ENCODE measurements around the gene ANKS1B.
"Not testable (repeated sequence)": the region's sequence is repeated elsewhere in the genome, so short reads cannot be mapped to it uniquely, and the experiment has no call there.

ANKS1B gene

DNA sequence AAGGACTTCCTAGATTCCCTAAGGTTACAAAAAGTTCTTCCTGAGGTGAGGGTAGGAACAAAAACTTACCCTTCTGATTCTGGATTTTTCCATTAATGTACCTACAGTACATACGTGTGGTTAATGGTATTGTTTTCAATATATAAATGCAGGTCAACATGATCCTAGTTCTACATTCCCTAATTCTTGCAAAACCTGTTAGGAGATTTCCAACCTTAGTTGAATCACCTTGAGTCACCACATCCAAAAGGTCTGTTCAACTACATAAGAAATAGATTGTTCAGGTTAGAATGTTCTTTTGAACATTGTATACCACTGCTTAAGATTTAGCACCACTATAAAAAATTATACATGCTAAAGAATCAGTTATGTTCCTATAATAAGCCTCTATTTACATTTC lies 218.3 kb downstream of the ANKS1B start:
- DNase-seq (ENCODE audit: low read depth in 2 of 2, low spot score in 1 of 2) = no peak

DNA sequence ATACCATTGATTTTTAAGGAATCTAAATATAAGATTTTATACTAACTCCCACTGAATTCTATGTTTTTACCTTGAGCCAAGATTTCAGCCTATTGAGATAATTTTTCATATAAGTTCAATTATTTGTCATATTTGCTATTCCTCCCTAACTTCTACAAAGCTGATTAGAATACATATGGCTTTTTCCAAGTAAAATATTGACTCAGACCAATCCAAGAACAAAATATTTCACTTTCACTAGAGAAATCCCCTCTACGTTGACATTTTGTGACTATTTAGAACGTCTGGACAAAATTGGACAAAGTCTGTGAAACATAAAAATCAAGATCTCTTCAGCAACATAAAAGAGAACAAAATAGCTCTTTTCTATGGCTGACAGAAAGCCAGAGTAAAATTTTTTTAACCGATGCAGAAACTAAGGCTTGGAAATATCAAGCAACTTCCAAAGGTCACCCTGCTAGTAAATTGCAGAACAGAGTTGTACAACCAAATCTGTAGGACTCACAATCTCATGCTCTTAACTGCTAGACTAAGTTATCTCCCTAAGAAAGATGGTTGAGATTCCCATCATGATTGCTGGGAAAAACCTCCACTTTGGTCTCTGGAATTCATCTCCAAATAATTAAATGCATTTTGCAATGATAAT lies 219.1 kb downstream of the ANKS1B start:
- no peak for DNase-seq (ENCODE audit: low read depth in 2 of 2, low spot score in 1 of 2)

DNA sequence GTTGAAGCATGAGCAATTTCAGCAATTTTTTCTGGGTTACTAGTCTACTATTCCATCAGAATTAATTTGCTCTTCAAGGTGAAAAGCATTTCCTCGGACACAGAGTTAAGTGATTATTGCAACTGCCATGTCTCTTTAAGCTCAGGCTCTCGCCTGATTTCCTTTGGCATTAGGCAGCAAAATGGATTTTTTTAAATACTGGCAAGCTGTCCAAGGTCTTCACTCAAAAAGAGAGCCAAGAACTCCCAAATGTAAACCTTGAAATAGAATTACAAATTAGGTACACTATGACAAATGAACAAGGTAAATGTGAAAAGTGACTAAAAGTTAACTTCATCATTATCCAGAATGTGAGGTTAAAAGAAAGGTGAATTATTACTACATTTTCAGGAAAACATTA lies 225.3 kb downstream of the ANKS1B start:
- no peak for DNase-seq (ENCODE audit: low read depth in 2 of 2, low spot score in 1 of 2)

DNA sequence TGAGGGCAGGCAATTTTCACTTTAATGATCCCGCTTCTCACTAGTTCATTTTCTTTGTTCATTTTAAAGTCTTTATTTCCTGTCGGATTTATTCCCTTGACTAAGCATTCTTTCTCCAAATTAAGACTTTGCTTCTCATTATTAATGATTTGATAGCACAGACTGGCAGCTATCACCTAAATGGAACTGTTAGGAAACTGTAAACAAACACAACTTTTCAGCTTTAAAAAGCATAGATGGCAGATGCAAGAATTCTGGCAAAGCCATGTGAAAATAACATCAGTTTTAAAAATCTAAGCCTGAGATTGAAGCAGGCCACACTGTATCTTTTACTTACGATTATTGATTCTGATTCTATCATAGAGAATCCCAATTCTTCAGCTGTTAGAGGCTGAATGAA lies 225.7 kb downstream of the ANKS1B start:
- no peak for DNase-seq (ENCODE audit: low read depth in 2 of 2, low spot score in 1 of 2)

DNA sequence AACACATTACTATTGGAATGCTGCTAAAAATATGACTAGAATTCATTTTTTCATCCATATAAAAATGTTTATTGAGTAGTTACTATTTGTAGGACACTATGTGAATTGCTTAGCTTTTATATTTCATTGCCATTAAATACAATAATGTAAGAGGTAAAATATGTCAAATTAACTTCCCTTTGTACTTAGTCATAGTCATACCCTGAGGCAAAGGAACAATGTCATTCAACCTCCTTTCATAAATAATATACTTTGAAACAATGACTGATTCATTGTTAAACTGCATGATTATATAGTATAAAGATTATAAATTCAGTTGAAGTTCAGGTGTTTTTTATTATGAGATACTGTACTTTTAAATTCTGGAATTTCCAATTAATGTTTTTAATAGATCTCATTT lies 232.0 kb downstream of the ANKS1B start:
- no peak for DNase-seq (ENCODE audit: low read depth in 2 of 2, low spot score in 1 of 2)

DNA sequence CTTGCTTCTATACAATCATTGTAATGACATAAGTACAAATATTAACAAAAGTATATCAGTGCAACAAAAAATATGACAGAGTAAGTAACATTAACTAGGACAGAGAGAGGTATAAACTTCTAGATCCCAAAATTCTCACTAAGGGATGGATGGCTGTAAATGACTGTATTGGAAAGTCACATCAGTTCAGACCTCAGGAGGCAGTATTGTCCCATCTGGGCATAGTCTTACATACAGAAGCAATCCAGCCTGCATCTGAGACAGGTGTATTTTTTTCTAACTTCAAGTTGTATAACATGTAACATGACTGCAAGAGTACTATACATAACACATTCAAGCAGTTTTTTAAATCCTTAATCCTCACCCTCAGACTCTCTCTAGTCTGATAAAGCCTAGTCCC lies 238.2 kb downstream of the ANKS1B start:
- DNase-seq (ENCODE audit: low read depth in 2 of 2, low spot score in 1 of 2) = no peak

DNA sequence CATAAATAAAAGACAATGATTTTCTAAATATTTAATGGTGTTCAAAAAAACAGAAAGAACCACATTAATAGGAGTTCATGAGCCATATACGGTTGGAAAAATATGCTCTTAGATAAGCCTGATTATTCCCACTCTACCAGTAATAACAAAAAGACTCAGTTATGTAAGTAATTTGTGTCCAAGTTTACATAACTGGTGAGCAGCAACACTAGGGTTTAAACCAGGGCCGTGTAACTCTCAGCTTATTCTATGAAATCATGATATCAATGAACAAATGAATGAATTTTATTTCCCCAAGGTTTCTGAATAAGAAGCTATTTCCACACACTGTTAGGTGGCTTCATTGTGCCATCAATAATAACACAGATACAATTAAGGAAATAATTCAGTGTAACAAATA lies 238.8 kb downstream of the ANKS1B start:
- no peak for DNase-seq (ENCODE audit: low read depth in 2 of 2, low spot score in 1 of 2)

DNA sequence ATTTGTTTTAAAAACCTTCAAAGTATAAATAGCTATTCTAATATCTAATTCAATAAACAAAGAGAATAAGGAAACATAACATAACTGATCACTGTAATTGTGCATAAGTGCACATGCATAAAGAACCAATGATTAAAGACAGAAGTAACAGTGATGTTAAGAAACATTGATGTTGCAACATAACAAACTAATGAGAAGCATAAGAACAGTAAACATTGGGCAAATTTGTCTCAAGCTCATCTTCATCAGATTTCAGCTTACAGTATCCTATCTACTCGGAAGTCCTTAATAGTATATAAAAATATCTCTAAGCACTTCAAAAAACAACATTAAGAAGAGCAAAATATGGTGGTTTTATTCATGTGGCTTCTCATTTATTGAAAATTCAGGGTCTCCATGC lies 239.6 kb downstream of the ANKS1B start:
- no peak for DNase-seq (ENCODE audit: low read depth in 2 of 2, low spot score in 1 of 2)

DNA sequence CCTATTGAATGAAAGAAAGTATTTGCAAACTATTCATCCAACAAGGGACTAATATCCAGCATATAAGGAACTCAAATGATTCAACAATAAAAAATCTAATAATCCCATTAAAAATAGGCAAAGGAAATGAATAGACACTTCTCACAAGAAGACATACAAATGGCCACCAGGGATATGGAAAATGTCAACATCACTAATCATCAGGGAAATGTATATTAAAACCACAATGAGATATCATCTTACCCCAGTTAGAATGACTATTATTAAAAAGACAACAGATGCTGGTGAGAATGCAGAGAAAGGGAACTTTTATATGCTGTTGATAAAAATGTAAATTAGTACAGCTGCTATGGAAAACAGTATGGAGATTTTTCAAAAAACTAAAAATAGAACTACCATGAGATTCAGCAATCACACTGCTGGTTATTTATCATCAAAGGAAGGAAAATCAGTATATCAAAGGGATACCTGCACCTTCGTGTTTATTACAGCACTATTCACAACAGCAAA lies 247.9 kb downstream of the ANKS1B start:
- no peak for DNase-seq (ENCODE audit: low read depth in 2 of 2, low spot score in 1 of 2)

DNA sequence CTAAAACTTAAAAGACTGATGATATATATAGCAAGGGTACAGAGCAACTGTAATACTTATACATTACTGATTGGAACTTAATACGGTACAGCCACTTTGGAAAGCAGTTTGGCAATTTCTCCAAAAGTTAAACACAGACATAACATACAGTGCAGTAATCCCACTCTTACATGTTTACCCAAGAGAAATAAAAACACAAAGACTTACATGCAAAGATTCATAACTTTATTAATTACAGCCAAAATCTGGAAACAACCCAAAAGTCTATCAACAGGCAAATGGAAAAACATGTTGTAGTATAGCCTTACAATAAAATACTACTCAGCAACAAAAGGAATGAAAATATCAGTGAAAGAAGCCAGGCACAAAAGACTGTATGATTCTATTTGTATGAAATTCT lies 252.6 kb downstream of the ANKS1B start:
- DNase-seq (ENCODE audit: low read depth in 2 of 2, low spot score in 1 of 2) = no peak

DNA sequence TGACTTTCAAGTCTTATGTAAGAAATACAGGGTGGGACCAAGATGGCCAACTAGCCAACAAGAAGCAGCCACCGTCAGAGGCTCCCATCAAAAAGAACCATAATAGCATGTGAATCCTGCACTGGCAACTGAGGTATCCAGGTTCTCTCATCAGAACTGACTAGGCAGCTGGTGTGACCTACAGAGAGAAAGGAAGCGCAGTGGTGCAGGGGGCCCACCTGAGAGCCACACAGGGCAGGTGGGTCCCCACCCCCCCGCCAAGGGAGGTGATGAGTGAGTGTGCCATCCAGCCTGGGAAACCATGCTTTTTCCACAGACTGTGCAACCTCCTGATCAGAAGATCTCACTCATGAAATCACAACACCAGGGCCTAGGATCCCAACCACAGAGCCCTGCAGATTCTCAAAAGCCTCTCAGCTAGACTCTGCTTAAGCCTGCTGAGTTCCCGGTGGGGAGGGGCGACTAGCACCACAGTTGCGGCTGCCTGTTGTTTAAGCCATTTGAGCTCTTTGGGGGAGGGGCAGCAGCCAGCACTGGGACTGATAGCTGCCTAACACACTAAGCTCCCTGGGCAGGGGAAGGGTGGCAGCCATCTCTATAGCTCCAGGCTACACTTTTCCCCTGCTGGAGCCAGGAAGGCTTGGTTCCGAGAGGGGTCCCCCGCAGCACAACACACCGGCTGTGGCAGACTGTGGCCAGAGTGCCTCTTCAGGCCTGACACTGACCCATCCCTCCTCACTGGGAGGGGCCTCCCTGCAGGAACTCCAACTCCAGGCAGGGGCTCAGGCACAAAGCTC lies 261.8 kb downstream of the ANKS1B start:
- no peak for DNase-seq (ENCODE audit: low read depth in 2 of 2, low spot score in 1 of 2)

DNA sequence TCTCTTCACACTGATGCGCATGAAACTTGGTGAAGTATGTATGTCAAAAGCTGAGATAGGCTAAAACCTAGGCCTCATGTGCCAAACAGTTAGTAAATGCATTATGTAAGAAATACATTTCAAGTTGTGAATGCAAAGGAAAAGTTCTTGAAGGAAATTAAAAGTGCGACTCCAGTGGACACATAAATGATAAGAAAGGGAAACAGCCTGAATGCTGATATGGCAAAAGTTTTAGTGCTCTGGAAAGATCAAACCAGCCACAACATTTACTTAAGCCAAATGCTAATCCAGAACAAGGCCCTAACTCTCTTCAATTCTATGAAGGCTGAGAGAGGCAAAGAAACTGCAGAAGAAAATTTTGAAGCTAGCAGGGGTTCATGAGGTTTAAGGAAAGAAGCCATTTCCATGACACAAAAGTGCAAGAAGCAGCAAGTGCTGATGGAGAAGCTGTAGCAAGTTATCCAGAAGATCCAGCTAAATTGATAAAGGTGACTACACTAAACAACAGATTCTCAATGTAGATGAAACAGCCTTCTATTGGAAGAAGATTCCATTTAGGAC lies 262.9 kb downstream of the ANKS1B start:
- DNase-seq (ENCODE audit: low read depth in 2 of 2, low spot score in 1 of 2) = no peak

DNA sequence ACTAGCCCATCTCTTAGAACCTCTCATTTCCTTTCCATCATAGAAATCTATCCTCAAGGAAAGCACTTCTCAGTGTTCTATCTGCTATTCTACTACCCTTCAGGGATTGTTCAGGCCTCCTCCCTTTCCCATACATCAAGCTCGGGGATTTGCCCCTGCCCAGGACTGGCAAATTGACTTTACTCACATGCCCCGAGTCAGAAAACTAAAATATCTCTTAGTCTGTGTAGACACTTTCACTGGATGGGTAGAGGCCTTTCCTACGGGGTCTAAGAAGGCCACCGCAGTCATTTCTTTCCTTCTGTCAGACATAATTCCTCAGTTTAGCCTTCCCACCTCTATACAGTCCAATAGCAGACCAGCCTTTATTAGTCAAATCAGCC lies 264.7 kb downstream of the ANKS1B start:
- not testable (repeated sequence) for DNase-seq (ENCODE audit: low read depth in 2 of 2, low spot score in 1 of 2)

DNA sequence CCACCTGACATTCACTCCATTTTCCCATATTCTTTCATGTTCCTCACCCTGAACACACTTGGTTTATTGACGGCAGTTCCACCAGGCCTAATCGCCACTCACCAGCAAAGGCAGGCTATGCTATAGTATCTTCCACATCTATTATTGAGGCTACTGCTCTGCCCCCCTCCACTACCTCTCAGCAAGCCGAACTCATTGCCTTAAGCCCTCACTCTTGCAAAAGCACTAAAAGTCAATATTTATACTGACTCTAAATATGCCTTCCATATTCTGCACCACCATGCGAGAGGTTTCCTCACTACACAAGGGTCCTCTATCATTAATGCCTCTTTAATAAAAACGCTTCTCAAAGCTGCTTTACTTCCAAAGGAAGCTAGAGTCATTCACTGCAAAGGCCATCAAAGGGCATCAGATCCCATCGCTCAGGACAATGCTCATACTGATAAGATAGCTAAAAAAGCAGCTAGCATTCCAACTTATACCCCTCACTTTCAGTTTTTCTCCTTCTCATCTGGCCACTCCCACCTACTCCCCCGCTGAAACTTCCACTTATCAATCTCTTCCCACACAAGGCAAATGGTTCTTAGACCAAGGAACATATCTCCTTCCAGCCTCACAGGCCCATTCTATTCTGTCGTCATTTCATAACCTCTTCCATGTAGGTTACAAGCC lies 265.2 kb downstream of the ANKS1B start:
- DNase-seq (ENCODE audit: low read depth in 2 of 2, low spot score in 1 of 2) = not testable (repeated sequence)

DNA sequence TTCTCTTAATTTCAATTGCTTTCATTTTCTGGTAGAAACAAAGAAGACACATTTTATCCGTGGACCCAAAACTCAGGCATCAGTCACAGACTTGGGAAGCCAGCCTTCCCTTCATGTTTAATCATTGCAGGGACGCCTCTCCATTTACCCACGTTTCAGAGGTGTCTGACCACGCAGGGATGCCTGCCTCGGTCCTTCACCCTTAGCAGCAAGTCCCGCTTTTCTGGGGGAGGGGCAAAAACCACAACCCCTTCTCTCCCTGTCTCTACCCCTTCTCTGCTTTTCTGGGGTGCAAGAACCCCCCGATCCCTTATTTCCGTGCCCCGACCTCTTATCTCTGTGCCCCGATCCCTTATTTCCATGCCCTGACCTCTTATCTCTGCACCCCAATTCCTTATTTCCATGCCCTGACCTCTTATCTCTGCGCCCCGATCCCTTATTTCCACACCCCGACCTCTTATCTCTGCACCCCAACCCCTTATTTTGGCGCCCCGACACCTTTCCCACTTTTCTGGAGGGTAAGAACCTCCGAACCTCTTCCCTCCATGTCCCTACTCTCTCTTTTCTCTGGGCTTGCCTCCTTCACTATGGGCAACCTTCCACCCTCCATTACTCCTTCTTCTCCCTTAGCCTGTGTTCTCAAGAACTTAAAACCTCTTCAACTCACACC lies 268.8 kb downstream of the ANKS1B start:
- not testable (repeated sequence) for DNase-seq (ENCODE audit: low read depth in 2 of 2, low spot score in 1 of 2)

DNA sequence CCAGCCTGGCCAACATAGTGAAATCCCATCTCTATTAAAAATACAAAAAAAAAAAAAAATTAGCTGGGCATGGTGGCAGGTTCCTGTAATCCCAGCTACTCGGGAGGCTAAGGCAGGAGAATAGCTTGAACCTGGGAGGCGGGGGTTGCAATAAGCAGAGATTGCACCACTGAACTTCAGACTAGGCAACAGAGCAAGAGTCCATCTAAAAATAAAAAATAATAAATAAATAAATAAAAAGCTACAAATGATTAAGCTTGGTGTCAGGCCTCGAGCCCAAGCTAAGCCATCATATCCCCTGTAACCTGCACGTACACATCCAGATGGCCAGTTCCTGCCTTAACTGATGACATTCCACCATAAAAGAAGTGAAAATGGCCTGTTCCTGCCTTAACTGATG lies 269.8 kb downstream of the ANKS1B start:
- not testable (repeated sequence) for DNase-seq (ENCODE audit: low read depth in 2 of 2, low spot score in 1 of 2)

DNA sequence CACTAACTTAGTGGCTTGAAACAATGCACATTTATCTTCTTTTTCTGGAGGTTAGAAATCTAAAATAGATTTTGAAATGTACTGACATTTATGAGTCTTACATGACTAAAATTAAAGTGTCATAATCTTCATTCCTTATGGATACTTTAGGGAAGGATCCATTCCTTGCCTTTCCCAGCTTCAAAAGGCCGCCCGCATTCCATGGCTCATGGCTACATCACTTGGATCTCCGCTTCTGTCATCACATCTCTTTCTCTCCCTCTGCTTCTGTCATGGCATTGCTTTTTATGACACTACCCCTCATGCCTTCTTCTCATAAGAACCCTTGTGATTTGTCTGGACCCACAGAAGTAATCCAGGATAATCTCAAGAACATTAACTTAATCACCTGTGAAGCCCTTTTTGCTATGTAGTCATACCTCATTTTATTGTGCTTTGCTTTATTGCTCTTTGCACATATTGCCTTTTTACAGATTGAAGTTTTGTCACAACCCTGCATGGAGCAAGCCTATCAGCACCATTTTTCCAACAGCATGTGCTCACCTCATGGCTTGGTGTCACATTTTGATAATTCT lies 270.7 kb downstream of the ANKS1B start:
- no peak for DNase-seq (ENCODE audit: low read depth in 2 of 2, low spot score in 1 of 2)

DNA sequence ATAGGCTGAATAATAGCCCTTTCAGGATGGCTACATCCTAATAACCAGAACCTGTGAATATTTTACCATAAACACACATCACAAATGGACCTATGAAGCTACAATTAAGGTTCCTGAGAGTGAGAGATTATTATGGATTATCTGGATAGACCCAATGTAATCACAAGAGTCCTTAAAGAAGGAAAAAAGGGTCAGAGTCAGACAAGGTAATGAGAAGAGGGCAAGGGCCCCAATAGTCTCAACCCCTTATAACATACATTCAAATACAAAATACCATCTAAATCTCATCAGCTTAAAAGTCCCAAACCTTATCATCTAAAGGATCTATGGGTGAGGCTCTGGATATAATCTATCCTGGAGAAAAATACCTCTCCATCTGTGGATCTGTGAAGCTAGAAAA lies 272.5 kb downstream of the ANKS1B start:
- no peak for DNase-seq (ENCODE audit: low read depth in 2 of 2, low spot score in 1 of 2)

DNA sequence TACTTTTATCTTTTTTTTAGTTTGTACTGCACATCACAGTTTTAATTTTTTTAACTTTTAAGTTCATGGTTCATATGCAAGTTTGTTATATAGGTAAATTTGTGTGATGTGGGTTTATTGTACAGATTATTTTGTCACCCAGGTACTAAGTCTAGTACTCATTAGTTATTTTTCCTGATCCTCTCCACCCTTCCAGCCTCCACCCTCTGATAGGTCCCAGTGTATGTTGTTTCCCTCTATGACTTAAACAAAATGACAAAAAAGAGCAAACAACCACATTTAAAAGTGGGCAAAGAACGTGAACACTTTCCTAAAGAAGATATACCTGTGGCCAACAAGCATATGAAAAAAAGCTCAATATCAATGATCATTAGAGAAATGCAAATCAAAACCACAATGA lies 273.5 kb downstream of the ANKS1B start:
- no peak for DNase-seq (ENCODE audit: low read depth in 2 of 2, low spot score in 1 of 2)

DNA sequence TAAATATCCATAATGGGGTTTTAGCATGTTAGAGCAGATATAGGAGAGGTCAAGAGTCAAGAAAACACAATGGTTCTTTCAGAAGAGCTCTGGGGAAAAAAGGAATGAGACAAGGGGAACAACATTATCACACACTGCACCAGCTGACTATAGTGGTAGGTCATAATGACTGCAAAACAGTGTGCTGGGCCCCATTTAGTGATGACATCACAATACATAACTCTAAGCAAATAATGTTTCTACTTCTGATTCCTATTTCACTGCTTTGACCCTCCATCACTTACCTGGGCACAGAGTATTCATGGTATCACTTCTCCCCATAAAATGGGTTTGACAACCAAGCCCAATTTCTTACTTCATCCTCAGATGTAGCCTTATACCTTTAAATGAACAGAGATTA lies 275.1 kb downstream of the ANKS1B start:
- DNase-seq (ENCODE audit: low read depth in 2 of 2, low spot score in 1 of 2) = no peak

DNA sequence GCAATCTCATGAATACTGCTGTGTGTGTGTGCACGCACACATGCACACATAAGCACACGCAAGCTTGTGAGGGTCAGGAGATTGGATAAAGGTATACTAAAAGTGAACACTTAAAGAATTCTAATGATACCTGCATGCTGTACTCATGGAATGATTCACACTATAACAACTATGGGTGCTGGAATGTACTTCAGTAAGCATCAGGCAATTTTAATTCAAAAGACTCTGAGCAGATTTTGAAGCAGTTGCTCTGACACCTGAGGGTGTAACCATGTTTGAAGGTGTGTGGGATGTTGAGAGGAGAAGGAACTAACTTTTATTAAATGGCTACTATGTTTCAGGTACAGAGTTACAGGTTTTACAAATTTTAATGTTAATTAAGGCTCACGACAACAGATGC lies 275.6 kb downstream of the ANKS1B start:
- DNase-seq (ENCODE audit: low read depth in 2 of 2, low spot score in 1 of 2) = no peak
